Esophagus squamous epithelium (tissue), 5 donors: ENCODE results near the gene DENND1A. TPM values are rescaled to one million over a fixed set of nuclear protein-coding genes. Genes with fewer than 3 reads are reported as not detected.

Experiments used
- DNase-seq: peaks from one replicate; lab custom pipeline; 2025; lab: John Stamatoyannopoulos, UW
- H3K27ac ChIP-seq, 4 donors: fragments of 200-600 bp; sonication (generic); one replicate each; pipeline ENCODE4 v1.5.1; 2016 to 2019; ENCODE audit warnings: mild to moderate bottlenecking in 1 of 4
- H3K27me3 ChIP-seq, 4 donors: fragments of 200-600 bp; sonication (generic); 1 replicate in 3 of 4; 2 replicates in 1 of 4; pipeline versions ENCODE4 v1.5.1 to v1.6.0; 2017 to 2021; ENCODE audit warnings: antibody characterized with exemption in 1 of 4
- H3K36me3 ChIP-seq, 3 donors: fragments of 200-600 bp; sonication (generic); one replicate each; pipeline ENCODE4 v1.5.1; 2016 to 2019
- H3K4me1 ChIP-seq, 3 donors: fragments of 200-600 bp; sonication (generic); one replicate each; pipeline ENCODE4 v1.5.1; 2017 to 2019
- H3K4me3 ChIP-seq, 4 donors: fragments of 200-600 bp; sonication (generic); 1 replicate in 3 of 4; 2 replicates in 1 of 4; pipeline ENCODE4 v1.5.1; 2016 to 2019; ENCODE audit warnings: mild to moderate bottlenecking in 2 of 4, moderate library complexity in 1 of 4
- H3K9me3 ChIP-seq, 3 donors: fragments of 200-600 bp; sonication (generic); one replicate each; pipeline ENCODE4 v1.5.1; 2016 to 2019
- POLR2A ChIP-seq, 4 donors: fragments of 450-650 bp; IDR thresholded peaks; one replicate each; pipeline ENCODE4 v1.6.1; 2017; ENCODE audit warnings: antibody characterized with exemption in 4 of 4, mild to moderate bottlenecking in 4 of 4, moderate library complexity in 3 of 4
- WGBS, 2 donors: methylation state at CpG; one replicate each; pipeline ENCODE4 v1.1.5; 2018; 5-methylcytosine and 5-hydroxymethylcytosine counted together
- intact Hi-C: fragments of 100-400 bp; cut with DNase I; formaldehyde crosslinking; loops from one replicate; pipeline ENCODE4 v1.15.0; 2022
- total RNA-seq, 4 donors: library from RNA; depleted of rRNA; stranded (reverse); fragments of >200 nt; gene quantifications; one replicate each; pipeline ENCODE4 v1.1.0, GENCODE V29; 2016
- TF ChIP-seq, protein P1 (sequence below), 6 experiments: fragments of 450-650 bp in 4 of 6; fragments of 200-600 bp in 2 of 6; sonication (generic) in 2 of 6; IDR thresholded peaks; one replicate each; pipeline ENCODE4 v1.5.1; 2016 to 2019; ENCODE audit warnings: antibody characterized with exemption in 6 of 6, mild to moderate bottlenecking in 4 of 6, moderate library complexity in 4 of 6
- donor health status: DM: yes; HTN: yes; CAD: no.

DENND1A gene
- total RNA-seq, 4 donors from 2014 or later = 5.3 to 16.0 (median 12.9) TPM

DNA sequence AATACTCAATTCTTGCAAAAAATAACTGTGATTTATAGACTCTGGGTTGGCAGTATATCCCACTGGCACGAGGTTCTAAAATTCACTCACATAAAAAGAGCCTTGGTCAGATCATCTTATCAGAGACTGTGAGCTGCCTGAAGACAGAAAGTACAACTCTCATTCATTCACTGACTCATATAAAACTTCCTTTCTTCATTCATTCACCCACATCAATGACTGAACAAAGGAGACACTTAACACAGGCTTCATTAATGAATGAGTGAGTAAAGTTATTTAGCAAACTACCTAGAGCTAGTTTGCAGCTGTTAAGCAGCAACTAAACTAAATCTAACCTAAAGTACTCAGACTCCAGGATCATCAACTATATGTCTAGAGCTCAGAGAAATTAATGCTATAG, 214.7 kb downstream of the DENND1A start:
- TF ChIP-seq POLR2A (IDR thresholded peaks at IDR 0.05) = no peak
- TF ChIP-seq, protein P1, sequence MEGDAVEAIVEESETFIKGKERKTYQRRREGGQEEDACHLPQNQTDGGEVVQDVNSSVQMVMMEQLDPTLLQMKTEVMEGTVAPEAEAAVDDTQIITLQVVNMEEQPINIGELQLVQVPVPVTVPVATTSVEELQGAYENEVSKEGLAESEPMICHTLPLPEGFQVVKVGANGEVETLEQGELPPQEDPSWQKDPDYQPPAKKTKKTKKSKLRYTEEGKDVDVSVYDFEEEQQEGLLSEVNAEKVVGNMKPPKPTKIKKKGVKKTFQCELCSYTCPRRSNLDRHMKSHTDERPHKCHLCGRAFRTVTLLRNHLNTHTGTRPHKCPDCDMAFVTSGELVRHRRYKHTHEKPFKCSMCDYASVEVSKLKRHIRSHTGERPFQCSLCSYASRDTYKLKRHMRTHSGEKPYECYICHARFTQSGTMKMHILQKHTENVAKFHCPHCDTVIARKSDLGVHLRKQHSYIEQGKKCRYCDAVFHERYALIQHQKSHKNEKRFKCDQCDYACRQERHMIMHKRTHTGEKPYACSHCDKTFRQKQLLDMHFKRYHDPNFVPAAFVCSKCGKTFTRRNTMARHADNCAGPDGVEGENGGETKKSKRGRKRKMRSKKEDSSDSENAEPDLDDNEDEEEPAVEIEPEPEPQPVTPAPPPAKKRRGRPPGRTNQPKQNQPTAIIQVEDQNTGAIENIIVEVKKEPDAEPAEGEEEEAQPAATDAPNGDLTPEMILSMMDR (IDR thresholded peaks at IDR 0.05) = no peak
- no peaks in the 10 kb centered on the region for H3K36me3 ChIP-seq
- DNase-seq = no peak
- no peaks in the 10 kb centered on the region for H3K4me1 ChIP-seq
- H3K27me3 ChIP-seq = no peaks in the 10 kb centered on the region
- H3K9me3 ChIP-seq = no peaks in the 10 kb centered on the region
- intact Hi-C loops = no loop called here
- H3K4me3 ChIP-seq = no peak overlapping the region
- H3K27ac ChIP-seq = no peak overlapping the region
- whole genome bisulfite sequencing, 2 donors = 75 to 76% methylated on average over 1 of the region's 1 CpG

GRCh38 chr9:123713282-123713681, 216.6 kb downstream of the DENND1A start:
- Histone ChIP-seq H3K9me3 (no peaks in the 10 kb centered on the region), H3K27ac (no peak overlapping the region), H3K27me3 (no peaks in the 10 kb centered on the region), H3K4me3 (no peak overlapping the region), H3K4me1 (no peaks in the 10 kb centered on the region), H3K36me3 (no peaks in the 10 kb centered on the region)
- WGBS, 2 donors = 90 to 92% methylated on average over 2 of the region's 2 CpGs
- intact Hi-C loops = no loop called here
- no peak for DNase-seq
- TF ChIP-seq, protein P1 (IDR thresholded peaks at IDR 0.05) = no peak
- TF ChIP-seq POLR2A (IDR thresholded peaks at IDR 0.05) = no peak

GRCh38 chr9:123712399-123712798, 217.5 kb downstream of the DENND1A start:
- TF ChIP-seq, protein P1 (IDR thresholded peaks at IDR 0.05) = no peak
- no peak for TF ChIP-seq POLR2A (IDR thresholded peaks at IDR 0.05)
- DNase-seq = no peak
- H3K27ac ChIP-seq = no peak overlapping the region
- 83 to 85% methylated on average over 1 of the region's 1 CpG for WGBS, 2 donors
- H3K27me3 ChIP-seq = no peaks in the 10 kb centered on the region
- no peak overlapping the region for H3K4me3 ChIP-seq
- intact Hi-C loops = no loop called here
- no peaks in the 10 kb centered on the region for H3K9me3 ChIP-seq
- no peaks in the 10 kb centered on the region for H3K4me1 ChIP-seq
- H3K36me3 ChIP-seq = no peaks in the 10 kb centered on the region

- Histone ChIP-seq H3K36me3 (no peaks in the 10 kb centered on the region), H3K4me3 (no peak overlapping the region), H3K27ac (no peak overlapping the region), H3K4me1 (no peaks in the 10 kb centered on the region), H3K9me3 (no peaks in the 10 kb centered on the region), H3K27me3 (no peaks in the 10 kb centered on the region)
- TF ChIP-seq, protein P1 (IDR thresholded peaks at IDR 0.05) = no peak
- TF ChIP-seq POLR2A (IDR thresholded peaks at IDR 0.05) = no peak
- 86 to 88% methylated on average over 1 of the region's 1 CpG for WGBS, 2 donors
- intact Hi-C loops = no loop called here
- no peak for DNase-seq
Measured at GRCh38 chr9:123710299-123710698, 219.6 kb downstream of the DENND1A start.

DNA sequence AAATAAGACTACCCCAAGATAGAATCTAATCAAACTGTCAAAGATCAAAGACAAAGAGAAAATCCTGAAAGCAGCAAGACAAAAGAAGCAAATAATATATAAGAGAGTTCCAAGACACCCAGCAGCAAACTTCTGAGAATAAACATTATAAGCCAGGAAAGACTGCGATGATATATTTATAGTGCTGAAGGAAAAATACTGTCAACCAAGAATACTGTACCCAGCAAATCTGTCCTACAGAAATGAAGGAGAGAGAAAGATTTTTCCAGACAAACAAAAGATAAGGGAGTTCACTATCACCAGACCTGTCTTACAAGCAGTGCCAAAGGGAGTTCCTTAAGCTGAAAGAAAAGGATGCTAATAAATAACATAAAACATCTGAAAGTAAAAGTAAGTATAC, 227.4 kb downstream of the DENND1A start:
- TF ChIP-seq, protein P1 (IDR thresholded peaks at IDR 0.05) = no peak
- TF ChIP-seq POLR2A (IDR thresholded peaks at IDR 0.05) = no peak
- H3K9me3 ChIP-seq = peaks cover 0 to 20% (median 9%) of the 10 kb centered on the region in 3 donors
- H3K4me3 ChIP-seq = no peak overlapping the region
- no peak overlapping the region for H3K27ac ChIP-seq
- H3K4me1 ChIP-seq = no peaks in the 10 kb centered on the region
- WGBS, 2 donors = 92 to 100% methylated on average over 1 of the region's 1 CpG
- intact Hi-C loops = no loop called here
- no peaks in the 10 kb centered on the region for H3K27me3 ChIP-seq
- peaks cover 0 to 8% (median 0%) of the 10 kb centered on the region in 3 donors for H3K36me3 ChIP-seq
- no peak for DNase-seq
